PC-3 (cell line): ENCODE data around the gene BMP2K. TPM values are rescaled to one million over a fixed set of nuclear protein-coding genes. Genes with fewer than 3 reads are reported as not detected.

ENCODE experiments used
- ATAC-seq: fragments of 200-7000 bp; cut with Tn5 transposase; 2 replicates; pipeline ENCODE4 v1.9.1; 2020; ENCODE audit warnings: mild to moderate bottlenecking, moderate library complexity
- BruUV-seq: library from RNA; stranded (reverse); fragments of 400-500 nt; replicated peaks from 2 replicates; lab custom pipeline; 2021; lab: Mats Ljungman, UMichigan
- CTCF ChIA-PET: fragments of 300-600 bp; sonication (Branson Sonifier 250); formaldehyde crosslinking; loops from one replicate; lab custom pipeline; 2022; ENCODE audit warnings: antibody characterized with exemption; lab: Charles Lee
- POLR2A ChIA-PET: fragments of 300-600 bp; sonication (Branson Sonifier 250); formaldehyde crosslinking; loops from one replicate; lab custom pipeline; 2022; ENCODE audit warnings: antibody characterized with exemption; ENCODE audit not compliant: unreplicated experiment; lab: Charles Lee
- DNase-seq: peaks from one replicate; pipeline ENCODE4 v3.0.0-alpha.2; 2015
- H2AFZ ChIP-seq: fragments of 300-600 bp; sonication (generic); 2 replicates; pipeline ENCODE4 v1.6.0; 2016; ENCODE audit warnings: antibody characterized with exemption, low read length
- H3F3A ChIP-seq: fragments of 300-600 bp; sonication (generic); one replicate; pipeline ENCODE4 v1.6.0; 2017; ENCODE audit warnings: antibody characterized with exemption, low read length, control low read depth, mild to moderate bottlenecking; ENCODE audit not compliant: unreplicated experiment
- H3K27ac ChIP-seq: fragments of 300-600 bp; sonication (generic); 2 replicates; pipeline ENCODE4 v1.5.1; 2016; ENCODE audit warnings: mild to moderate bottlenecking, low read length
- H3K27me3 ChIP-seq: fragments of 300-600 bp; sonication (generic); 2 replicates; pipeline ENCODE4 v1.6.1; 2016; ENCODE audit warnings: low read length, mixed read lengths
- H3K36me3 ChIP-seq: fragments of 300-600 bp; sonication (generic); 2 replicates; pipeline ENCODE4 v1.6.1; 2016; ENCODE audit warnings: low read depth, mixed run types, low read length, mixed read lengths
- H3K4me1 ChIP-seq: fragments of 300-600 bp; sonication (generic); 2 replicates; pipeline ENCODE4 v1.5.1; 2016; ENCODE audit warnings: low read length; ENCODE audit not compliant: insufficient read depth
- H3K4me2 ChIP-seq: fragments of 300-600 bp; sonication (generic); 2 replicates; pipeline ENCODE4 v1.6.0; 2016; ENCODE audit warnings: low read length
- H3K4me3 ChIP-seq: fragments of 300-600 bp; sonication (generic); 2 replicates; pipeline ENCODE4 v1.5.1; 2016; ENCODE audit warnings: mild to moderate bottlenecking, low read length, mixed read lengths
- H3K79me2 ChIP-seq: fragments of 300-600 bp; sonication (generic); 2 replicates; pipeline ENCODE4 v1.6.1; 2017; ENCODE audit warnings: low read length, mixed read lengths
- H3K9ac ChIP-seq: fragments of 300-600 bp; sonication (generic); 2 replicates; pipeline ENCODE4 v1.6.0; 2016; ENCODE audit warnings: mild to moderate bottlenecking, low read length
- H3K9me2 ChIP-seq: fragments of 300-600 bp; sonication (generic); replicated peaks from 2 replicates; pipeline ENCODE4 v1.6.1; 2016; ENCODE audit warnings: mixed run types, low read length, mixed read lengths
- H3K9me3 ChIP-seq: fragments of 300-600 bp; sonication (generic); 2 replicates; pipeline ENCODE4 v1.6.1; 2016; ENCODE audit warnings: low read length, mixed read lengths
- H4K20me1 ChIP-seq: fragments of 300-600 bp; sonication (generic); 2 replicates; pipeline ENCODE4 v1.6.1; 2016; ENCODE audit warnings: low read length, mixed read lengths
- EZH2 ChIP-seq: fragments of 300-600 bp; sonication (generic); IDR thresholded peaks from one replicate; pipeline ENCODE4 v1.6.1; 2017; ENCODE audit warnings: antibody characterized with exemption, mild to moderate bottlenecking, low read length; ENCODE audit not compliant: unreplicated experiment
- EZH2phosphoT487 ChIP-seq: fragments of 300-600 bp; sonication (generic); IDR thresholded peaks from 2 replicates; pipeline ENCODE4 v1.6.1; 2018; ENCODE audit warnings: mild to moderate bottlenecking, antibody characterized with exemption, low read length, borderline replicate concordance
- intact Hi-C: fragments of 100-400 bp; cut with micrococcal nuclease; formaldehyde crosslinking; loops from 2 replicates; pipeline ENCODE4 v1.9.0; 2023
- total RNA-seq: library from RNA; depleted of rRNA; stranded (reverse); fragments of >200 nt; gene quantifications from 2 replicates; pipeline ENCODE4 v1.2.3, GENCODE V29; 2014
- TF ChIP-seq, protein P1 (sequence below): fragments of 300-600 bp; sonication (generic); conservative IDR thresholded peaks from 2 replicates; pipeline ENCODE4 v1.5.1; 2017; ENCODE audit warnings: antibody characterized with exemption, low read depth, mild to moderate bottlenecking, low read length

Gene BMP2K
- total RNA-seq, 1 experiment from 2014 or later: 24.5 TPM

DNA sequence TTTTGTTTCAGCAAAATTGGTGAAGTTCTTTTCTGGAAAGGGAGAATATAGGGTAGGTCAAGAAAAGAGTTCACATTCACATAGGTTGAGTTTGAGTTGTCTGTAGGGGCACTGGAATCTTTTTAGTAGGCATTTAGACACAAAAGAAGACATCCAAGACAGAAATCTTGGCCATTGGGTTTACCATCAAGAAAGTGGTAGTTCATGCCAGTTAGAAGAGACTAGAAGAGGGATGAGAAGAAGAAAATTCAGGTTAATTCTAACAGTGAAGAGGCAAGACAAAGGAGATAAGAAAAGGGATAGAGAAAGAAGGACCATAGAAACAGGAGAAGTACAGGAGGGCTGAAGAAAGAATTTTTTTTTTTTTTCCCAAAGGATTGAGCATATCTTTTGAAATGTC is 123.2 kb downstream of the BMP2K start:
- H2AFZ ChIP-seq: no peak overlapping the region
- H3K4me2 ChIP-seq: no peak overlapping the region
- H3K9ac ChIP-seq: no peak overlapping the region
- H3F3A ChIP-seq: no peaks in the 10 kb centered on the region
- H4K20me1 ChIP-seq: no peaks in the 10 kb centered on the region
- BruUV-seq: no TSS peak
- no peak overlapping the region for H3K4me3 ChIP-seq
- no peaks in the 10 kb centered on the region for H3K79me2 ChIP-seq
- CTCF ChIA-PET: no interaction called here
- POLR2A ChIA-PET: no interaction called here
- intact Hi-C loops: no loop called here
- no peak for DNase-seq
- H3K27ac ChIP-seq: no peak overlapping the region
- no peak for ATAC-seq
- H3K4me1 ChIP-seq: no peaks in the 10 kb centered on the region
- H3K9me3 ChIP-seq: no peaks in the 10 kb centered on the region
- no peaks in the 10 kb centered on the region for H3K36me3 ChIP-seq
- no peaks in the 10 kb centered on the region for H3K27me3 ChIP-seq
- H3K9me2 ChIP-seq: no peaks in the 10 kb centered on the region
- TF ChIP-seq, protein P1, sequence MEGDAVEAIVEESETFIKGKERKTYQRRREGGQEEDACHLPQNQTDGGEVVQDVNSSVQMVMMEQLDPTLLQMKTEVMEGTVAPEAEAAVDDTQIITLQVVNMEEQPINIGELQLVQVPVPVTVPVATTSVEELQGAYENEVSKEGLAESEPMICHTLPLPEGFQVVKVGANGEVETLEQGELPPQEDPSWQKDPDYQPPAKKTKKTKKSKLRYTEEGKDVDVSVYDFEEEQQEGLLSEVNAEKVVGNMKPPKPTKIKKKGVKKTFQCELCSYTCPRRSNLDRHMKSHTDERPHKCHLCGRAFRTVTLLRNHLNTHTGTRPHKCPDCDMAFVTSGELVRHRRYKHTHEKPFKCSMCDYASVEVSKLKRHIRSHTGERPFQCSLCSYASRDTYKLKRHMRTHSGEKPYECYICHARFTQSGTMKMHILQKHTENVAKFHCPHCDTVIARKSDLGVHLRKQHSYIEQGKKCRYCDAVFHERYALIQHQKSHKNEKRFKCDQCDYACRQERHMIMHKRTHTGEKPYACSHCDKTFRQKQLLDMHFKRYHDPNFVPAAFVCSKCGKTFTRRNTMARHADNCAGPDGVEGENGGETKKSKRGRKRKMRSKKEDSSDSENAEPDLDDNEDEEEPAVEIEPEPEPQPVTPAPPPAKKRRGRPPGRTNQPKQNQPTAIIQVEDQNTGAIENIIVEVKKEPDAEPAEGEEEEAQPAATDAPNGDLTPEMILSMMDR: no peak
- TF ChIP-seq EZH2 (no peak), EZH2phosphoT487 (no peak)

DNA sequence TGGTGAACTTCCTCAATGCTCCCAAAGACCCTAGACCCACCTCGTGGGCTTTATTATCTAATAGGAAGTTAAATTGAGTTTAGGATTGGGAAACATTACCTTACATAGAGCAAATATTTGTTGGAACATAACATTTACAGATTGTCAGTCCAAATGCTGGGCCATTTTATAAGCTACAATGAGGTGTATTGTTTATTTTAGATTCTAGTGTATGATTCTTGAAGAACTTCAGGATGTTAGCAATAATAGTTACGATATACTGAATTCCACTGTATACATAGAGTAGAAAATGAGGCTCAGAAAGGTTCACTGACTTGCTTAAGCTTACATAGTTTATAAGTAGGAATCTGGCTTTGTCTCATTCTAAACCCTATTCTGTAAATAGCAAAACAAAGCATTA is 125.7 kb downstream of the BMP2K start:
- DNase-seq (no peak), ATAC-seq (peak; percentile 74)
- Histone ChIP-seq H4K20me1 (no peaks in the 10 kb centered on the region), H3K9me3 (no peaks in the 10 kb centered on the region), H3K36me3 (no peaks in the 10 kb centered on the region), H3K27ac (no peak overlapping the region), H3K9me2 (no peaks in the 10 kb centered on the region), H3K4me3 (no peak overlapping the region), H2AFZ (no peak overlapping the region), H3K9ac (no peak overlapping the region), H3K4me1 (no peaks in the 10 kb centered on the region), H3K4me2 (no peak overlapping the region), H3F3A (no peaks in the 10 kb centered on the region), H3K79me2 (no peaks in the 10 kb centered on the region), H3K27me3 (no peaks in the 10 kb centered on the region)
- intact Hi-C loops: no loop called here
- ChIA-PET POLR2A (no interaction called here), CTCF (no interaction called here)
- BruUV-seq: no TSS peak
- no peak for TF ChIP-seq EZH2
- TF ChIP-seq, protein P1: no peak
- TF ChIP-seq EZH2phosphoT487: no peak

DNA sequence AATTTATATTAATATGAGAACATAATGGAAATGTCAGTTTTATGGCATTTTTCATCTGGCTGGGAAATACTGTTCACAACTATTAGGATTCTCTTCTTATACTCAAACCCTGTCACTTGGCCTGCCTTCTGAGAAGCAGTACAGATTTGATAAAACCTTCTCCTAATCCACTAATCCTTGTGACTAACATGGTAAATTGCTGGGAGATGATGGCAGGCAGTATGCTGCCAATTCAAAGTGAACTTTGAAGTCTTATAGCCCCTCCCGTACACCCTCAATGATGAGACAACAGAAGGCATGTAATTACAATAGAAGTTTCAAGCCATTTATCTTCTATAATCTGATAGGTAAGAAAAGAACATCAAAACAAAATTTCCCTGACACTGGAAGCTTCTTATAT is 126.1 kb downstream of the BMP2K start:
- BruUV-seq: no TSS peak
- ATAC-seq (no peak), DNase-seq (no peak)
- Histone ChIP-seq H3K36me3 (no peaks in the 10 kb centered on the region), H3K4me3 (no peak overlapping the region), H3K9me3 (no peaks in the 10 kb centered on the region), H3K4me2 (no peak overlapping the region), H2AFZ (no peak overlapping the region), H3K4me1 (no peaks in the 10 kb centered on the region), H3F3A (no peaks in the 10 kb centered on the region), H3K9me2 (no peaks in the 10 kb centered on the region), H3K27ac (no peak overlapping the region), H4K20me1 (no peaks in the 10 kb centered on the region), H3K27me3 (no peaks in the 10 kb centered on the region), H3K9ac (no peak overlapping the region), H3K79me2 (no peaks in the 10 kb centered on the region)
- TF ChIP-seq EZH2phosphoT487 (no peak), EZH2 (no peak)
- TF ChIP-seq, protein P1: no peak
- CTCF ChIA-PET: no interaction called here
- POLR2A ChIA-PET: no interaction called here
- intact Hi-C loops: no loop called here
